Memory B cell (primary cell): ENCODE results near the gene TKFC.

Experiments
- ATAC-seq: fragments of 150-1000 bp; cut with Tn5 transposase; 2 replicates; pipeline ENCODE4 v1.10.0; 2021; ENCODE audit warnings: low read depth, mild to moderate bottlenecking, moderate library complexity
- DNase-seq, 2 donors: peaks; one replicate each; pipeline ENCODE4 v3.0.0; 2022; ENCODE audit warnings: low spot score in 2 of 2
- H3K27ac Mint-ChIP-seq: one replicate; pipeline ENCODE4 v1.8.0; 2022; ENCODE audit warnings: mild to moderate bottlenecking, moderate library complexity, mixed read lengths
- H3K27me3 Mint-ChIP-seq: one replicate; pipeline ENCODE4 v1.8.0; 2022; ENCODE audit warnings: mixed read lengths
- H3K36me3 Mint-ChIP-seq: one replicate; pipeline ENCODE4 v1.8.0; 2022; ENCODE audit warnings: mild to moderate bottlenecking, mixed read lengths
- H3K4me1 Mint-ChIP-seq: one replicate; pipeline ENCODE4 v1.8.0; 2022; ENCODE audit warnings: mixed read lengths
- H3K4me3 Mint-ChIP-seq: one replicate; pipeline ENCODE4 v1.8.0; 2022; ENCODE audit warnings: mild to moderate bottlenecking, moderate library complexity, mixed read lengths
- H3K9me3 Mint-ChIP-seq: one replicate; pipeline ENCODE4 v1.8.0; 2022; ENCODE audit warnings: mixed read lengths

The TKFC gene

DNA sequence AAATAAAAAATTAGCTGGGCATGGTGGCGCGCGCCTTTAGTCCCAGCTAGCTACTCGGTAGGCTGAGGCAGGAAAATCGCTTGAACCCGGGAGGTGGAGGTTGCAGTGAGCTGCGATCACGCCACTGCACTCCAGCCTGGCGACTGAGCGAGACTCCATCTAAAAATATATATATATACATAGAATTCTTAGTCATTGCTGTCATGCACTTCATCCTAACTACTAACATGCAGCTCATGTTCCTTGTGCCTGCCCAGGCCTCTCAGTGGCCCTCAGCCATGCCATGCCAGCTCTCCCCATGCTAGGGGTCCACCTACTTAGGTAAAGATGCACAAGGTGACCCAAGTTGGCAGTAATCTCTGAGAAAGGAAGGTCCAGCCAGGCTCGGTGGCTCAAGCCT lies 25.5 kb downstream of the TKFC start:
- Mint-ChIP-seq H3K4me1 (peaks cover 47% of the 10 kb centered on the region), H3K9me3 (no peaks in the 10 kb centered on the region), H3K36me3 (peaks cover 8% of the 10 kb centered on the region), H3K27me3 (no peaks in the 10 kb centered on the region), H3K4me3 (peak overlapping the region; percentile 97), H3K27ac (peak overlapping the region; percentile 95)
- DNase-seq = no peak
- no peak for ATAC-seq

DNA sequence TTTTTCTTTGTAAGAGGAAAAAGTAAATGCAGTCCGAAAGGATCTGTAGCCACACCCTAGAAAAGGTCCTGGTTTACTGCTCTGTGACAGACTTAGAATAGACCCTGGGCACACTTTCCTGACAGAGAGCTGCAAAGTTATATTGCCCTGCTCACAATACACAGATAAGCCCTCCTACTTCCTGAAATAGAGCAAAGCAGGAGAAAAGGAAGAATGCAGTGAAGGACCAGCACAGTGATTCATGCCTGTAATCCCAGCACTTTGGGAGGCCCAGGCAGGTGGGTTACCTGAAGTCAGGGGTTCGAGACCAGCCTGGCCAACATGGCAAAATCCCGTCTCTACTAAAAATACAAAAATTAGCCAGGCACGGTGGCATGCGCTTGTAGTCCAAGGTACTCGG lies 26.5 kb downstream of the TKFC start:
- peaks cover 41% of the 10 kb centered on the region for H3K4me1 Mint-ChIP-seq
- no peaks in the 10 kb centered on the region for H3K27me3 Mint-ChIP-seq
- DNase-seq = no peak
- peaks cover 4% of the 10 kb centered on the region for H3K36me3 Mint-ChIP-seq
- peak overlapping the region; percentile 97 for H3K4me3 Mint-ChIP-seq
- H3K9me3 Mint-ChIP-seq = no peaks in the 10 kb centered on the region
- peak overlapping the region; percentile 95 for H3K27ac Mint-ChIP-seq
- ATAC-seq = no peak

DNA sequence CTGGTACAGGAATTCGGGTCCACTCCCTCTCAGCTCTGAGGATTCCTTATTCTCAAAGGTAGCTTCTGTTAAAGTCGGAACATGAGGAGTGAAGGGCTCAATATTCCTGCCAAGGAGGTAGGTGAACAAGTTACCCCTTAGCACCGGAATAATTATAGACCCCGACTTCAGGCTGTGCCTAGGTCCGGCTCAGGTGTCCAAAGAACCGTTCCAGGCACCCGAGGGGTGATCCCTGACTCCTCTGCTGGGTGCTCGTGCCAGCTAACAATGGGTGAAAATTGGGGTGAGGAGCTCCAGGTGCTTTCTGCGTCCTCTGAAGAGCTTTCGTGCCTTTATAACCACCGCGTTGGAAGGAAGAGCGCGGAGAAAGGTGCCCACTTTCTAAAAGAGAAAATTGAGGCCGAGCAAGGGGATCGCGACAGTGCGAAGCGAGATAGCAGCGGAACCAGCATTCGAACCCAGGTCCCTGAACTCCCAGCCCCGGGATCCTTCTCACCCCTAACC lies 28.3 kb downstream of the TKFC start:
- Mint-ChIP-seq H3K27ac (peak overlapping the region; percentile 95), H3K9me3 (no peaks in the 10 kb centered on the region), H3K36me3 (peaks cover 3% of the 10 kb centered on the region), H3K4me3 (peak overlapping the region; percentile 97), H3K4me1 (peaks cover 34% of the 10 kb centered on the region), H3K27me3 (no peaks in the 10 kb centered on the region)
- no peak for ATAC-seq
- DNase-seq = no peak

DNA sequence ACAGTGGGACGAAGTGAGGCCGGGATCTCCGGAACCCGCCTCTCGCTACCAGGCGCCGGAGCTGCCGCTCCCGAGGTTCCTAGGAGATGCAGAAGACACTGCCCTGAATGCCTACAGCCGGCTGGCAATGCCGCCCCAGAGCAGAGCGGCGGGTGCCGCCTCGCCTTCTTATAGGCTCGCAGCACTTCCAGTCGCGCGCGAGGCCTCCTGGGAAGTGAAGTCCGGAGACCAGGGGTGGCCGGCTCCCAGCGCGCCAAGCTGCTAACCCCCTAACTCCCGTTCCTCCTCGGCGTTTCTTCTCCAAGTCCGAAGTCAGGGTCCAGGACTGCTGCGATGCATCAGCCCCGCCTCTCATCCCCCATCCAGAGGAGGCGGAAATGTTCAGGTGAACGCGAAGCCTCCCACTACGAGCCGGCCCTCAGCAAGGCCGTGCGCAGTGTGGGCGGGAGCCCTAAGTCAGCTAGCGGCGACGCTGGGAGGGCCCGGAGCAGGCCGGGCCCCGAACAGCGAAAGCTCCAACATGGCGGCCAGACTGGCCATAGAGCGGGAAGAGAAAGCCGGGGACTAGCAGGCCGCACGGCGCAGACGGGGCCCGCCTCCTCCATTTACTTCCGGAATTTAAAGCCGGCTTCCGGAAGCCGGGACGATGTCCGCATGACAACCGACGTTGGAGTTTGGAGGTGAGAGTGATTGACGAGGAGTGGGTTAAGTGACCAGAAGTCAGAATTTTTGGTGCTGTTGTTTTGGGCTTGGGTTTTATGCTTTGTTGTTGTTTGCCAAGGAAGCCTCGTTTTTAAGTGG lies 28.9 kb downstream of the TKFC start, which contains the start of the genes CYB561A3 and TMEM138:
Gene CYB561A3, minus strand, starts transcription at position 142 of the 801 bp plus-strand sequence. CDS start 5,169 bp downstream, outside the sequence.
Gene TMEM138, plus strand, starts transcription at position 634 of the 801 bp plus-strand sequence. CDS start 2,017 bp downstream, outside the sequence.
- H3K27ac Mint-ChIP-seq = peak within 1 kb of the TSS; percentile 95
- peak; percentile 79 to 84 for DNase-seq
- no peaks in the 10 kb centered on the region for H3K27me3 Mint-ChIP-seq
- peaks cover 31% of the 10 kb centered on the region for H3K4me1 Mint-ChIP-seq
- peaks cover 1% of the 10 kb centered on the region for H3K36me3 Mint-ChIP-seq
- H3K9me3 Mint-ChIP-seq = no peaks in the 10 kb centered on the region
- H3K4me3 Mint-ChIP-seq = peak within 1 kb of the TSS; percentile 97
- ATAC-seq = peak; percentile 70

DNA sequence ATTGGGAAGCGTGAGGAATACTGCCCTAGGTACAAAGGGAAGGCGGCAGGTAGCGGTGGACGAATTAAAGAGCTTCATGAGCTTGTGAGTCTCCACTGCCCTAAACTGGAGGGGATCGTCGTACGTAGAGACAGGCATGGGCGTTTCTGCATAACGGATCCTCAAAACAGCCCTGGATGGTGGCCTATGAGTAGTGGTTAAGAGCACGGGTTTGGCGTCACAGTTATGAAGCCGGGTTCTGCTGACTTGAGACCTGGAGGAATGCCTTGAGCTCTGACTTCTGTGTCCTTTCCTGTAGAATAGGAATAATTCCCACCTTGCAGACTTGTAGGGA lies 29.5 kb downstream of the TKFC start:
- H3K4me3 Mint-ChIP-seq = peak overlapping the region; percentile 97
- H3K27ac Mint-ChIP-seq = peak overlapping the region; percentile 95
- ATAC-seq (peak; percentile 36), DNase-seq (peak in 1 of 2 donors; percentile 35)
- no peaks in the 10 kb centered on the region for H3K9me3 Mint-ChIP-seq
- peaks cover 26% of the 10 kb centered on the region for H3K4me1 Mint-ChIP-seq
- no peaks in the 10 kb centered on the region for H3K27me3 Mint-ChIP-seq
- H3K36me3 Mint-ChIP-seq = peaks cover 1% of the 10 kb centered on the region

DNA sequence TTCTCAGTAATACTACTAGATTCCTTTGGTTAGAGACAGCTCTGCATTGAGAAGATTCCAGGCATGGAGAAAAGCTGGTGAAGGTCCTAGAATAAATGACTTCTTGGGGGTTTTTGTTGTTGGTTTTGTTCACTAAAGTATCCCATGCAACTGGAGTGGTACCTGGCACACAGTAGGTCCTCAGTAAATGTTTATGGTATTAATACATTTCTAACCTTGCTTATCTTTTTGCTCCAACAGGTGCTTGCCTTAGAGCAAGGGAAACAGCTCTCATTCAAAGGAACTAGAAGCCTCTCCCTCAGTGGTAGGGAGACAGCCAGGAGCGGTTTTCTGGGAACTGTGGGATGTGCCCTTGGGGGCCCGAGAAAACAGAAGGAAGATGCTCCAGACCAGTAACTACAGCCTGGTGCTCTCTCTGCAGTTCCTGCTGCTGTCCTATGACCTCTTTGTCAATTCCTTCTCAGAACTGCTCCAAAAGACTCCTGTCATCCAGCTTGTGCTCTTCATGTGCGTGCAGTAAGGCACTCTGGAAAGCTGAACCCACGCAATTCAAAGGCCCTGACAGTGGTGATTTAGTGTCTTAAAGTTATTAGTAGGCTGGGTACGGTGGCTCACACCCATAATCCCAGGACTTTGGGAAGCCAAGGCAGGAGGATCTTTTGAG lies 31.1 kb downstream of the TKFC start:
- Mint-ChIP-seq H3K27ac (peak overlapping the region; percentile 95), H3K9me3 (no peaks in the 10 kb centered on the region), H3K27me3 (no peaks in the 10 kb centered on the region), H3K4me1 (peaks cover 18% of the 10 kb centered on the region), H3K4me3 (no peak overlapping the region), H3K36me3 (peaks cover 10% of the 10 kb centered on the region)
- ATAC-seq = no peak
- DNase-seq = no peak

DNA sequence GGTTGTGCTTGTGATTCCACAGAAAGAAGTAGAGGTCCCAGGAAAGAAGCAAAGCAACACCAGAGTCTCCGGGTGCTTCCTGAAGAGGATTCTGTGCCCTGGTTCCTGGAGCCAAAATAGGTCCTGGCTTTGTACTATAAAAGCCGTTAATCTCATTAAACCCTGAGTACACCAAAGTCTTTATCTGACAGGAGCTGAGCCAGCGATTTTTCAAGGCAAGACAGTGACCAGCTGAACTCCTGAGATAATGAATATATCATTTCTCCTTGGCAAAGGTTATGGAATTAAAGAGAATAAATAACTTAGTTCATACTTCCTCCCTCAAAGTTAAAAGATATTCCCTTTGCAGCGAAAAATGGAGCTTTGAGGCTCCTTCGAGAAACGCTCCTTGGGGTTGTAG lies 34.4 kb downstream of the TKFC start:
- no peaks in the 10 kb centered on the region for H3K27me3 Mint-ChIP-seq
- peaks cover 8% of the 10 kb centered on the region for H3K4me1 Mint-ChIP-seq
- no peaks in the 10 kb centered on the region for H3K9me3 Mint-ChIP-seq
- peaks cover 16% of the 10 kb centered on the region for H3K36me3 Mint-ChIP-seq
- ATAC-seq (no peak), DNase-seq (no peak)
- H3K27ac Mint-ChIP-seq = no peak overlapping the region
- H3K4me3 Mint-ChIP-seq = no peak overlapping the region

DNA sequence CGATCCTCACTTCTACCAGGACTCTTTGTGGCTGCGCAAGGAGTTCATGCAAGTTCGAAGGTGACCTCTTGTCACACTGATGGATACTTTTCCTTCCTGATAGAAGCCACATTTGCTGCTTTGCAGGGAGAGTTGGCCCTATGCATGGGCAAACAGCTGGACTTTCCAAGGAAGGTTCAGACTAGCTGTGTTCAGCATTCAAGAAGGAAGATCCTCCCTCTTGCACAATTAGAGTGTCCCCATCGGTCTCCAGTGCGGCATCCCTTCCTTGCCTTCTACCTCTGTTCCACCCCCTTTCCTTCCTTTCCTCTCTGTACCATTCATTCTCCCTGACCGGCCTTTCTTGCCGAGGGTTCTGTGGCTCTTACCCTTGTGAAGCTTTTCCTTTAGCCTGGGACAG lies 35.6 kb downstream of the TKFC start:
- Mint-ChIP-seq H3K4me1 (peaks cover 2% of the 10 kb centered on the region), H3K4me3 (no peak overlapping the region), H3K9me3 (no peaks in the 10 kb centered on the region), H3K36me3 (peaks cover 16% of the 10 kb centered on the region), H3K27me3 (no peaks in the 10 kb centered on the region), H3K27ac (no peak overlapping the region)
- ATAC-seq = no peak
- no peak for DNase-seq

DNA sequence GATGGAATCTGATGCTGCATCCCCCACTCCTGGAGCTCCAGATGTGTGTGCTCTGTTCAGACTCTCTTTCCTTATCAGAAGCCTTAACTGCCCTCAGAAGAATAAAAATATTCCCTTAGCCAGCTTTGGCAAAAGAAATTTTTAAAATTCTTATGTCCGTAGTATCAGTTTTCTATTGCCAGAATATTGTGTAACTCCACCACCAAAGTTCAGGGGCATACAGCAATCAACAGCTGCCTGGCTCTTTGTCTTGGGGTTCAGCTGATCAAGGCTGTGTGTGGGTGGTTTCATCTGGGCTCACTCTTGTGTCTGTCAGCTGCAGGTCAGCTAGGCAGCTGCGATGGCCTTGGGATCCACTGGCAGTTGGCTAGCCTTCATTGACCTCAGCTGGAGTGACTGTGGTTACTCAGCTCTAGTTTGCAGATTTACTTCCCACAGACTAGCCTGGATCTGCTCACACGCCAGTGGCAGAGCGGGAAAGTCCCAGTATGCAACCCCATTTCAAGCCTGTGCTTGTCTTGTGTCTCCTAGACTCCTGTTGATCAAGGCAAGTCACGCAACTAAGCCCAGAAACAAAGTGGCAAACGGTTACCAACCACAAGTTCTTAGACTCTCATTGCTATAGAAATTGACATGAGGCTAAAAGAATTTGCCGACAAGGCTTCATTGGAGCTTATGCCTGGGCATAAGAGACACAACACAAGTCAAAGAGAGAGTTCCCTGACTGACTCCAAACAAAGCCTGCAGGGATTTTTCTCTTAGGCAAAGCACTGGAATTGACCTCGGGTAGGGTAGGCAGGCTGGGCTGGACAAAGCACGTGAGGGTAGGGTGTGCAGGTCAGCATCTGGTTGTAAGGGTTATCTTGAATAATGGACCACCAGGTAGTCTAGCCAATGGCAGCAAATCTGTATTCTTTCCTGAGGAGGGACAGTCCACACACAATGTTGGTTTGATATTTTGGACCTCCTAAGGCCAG lies 36.6 kb downstream of the TKFC start:
- no peaks in the 10 kb centered on the region for H3K27me3 Mint-ChIP-seq
- H3K4me1 Mint-ChIP-seq = peaks cover 2% of the 10 kb centered on the region
- no peaks in the 10 kb centered on the region for H3K9me3 Mint-ChIP-seq
- DNase-seq (no peak), ATAC-seq (no peak)
- no peak overlapping the region for H3K4me3 Mint-ChIP-seq
- peak overlapping the region; percentile 72 for H3K27ac Mint-ChIP-seq
- H3K36me3 Mint-ChIP-seq = peaks cover 16% of the 10 kb centered on the region

DNA sequence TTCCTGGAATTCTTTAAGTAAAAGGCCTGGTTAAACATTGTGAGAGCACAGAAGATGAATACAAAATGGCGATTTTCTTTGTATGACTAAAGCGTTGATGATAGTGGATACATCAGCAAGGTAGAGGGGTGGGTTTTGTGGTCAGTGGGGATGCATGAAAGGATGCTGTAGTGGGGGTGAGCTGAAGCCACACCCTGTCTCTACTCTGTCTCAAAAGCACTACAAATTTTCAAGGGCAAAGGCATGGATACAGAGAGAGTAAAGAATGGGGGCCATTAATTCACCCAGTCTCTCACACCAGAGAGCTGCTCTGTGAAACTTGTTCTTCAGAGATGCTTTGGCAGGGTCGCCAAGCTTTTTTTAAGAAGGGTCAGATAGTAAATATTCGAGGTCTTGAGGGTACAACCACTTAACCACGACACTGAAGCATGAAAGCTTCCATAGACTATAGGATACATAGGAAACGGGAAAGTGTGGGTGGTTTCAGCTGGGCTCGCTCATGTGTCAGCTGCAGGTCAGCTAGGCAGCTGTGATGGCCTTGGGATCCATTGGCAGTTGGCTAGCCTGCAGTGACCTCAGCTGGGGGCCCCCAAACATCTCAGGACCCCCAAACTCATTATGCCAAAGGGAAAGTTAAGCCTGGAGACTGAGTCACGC lies 37.4 kb downstream of the TKFC start:
- no peak overlapping the region for H3K4me3 Mint-ChIP-seq
- H3K9me3 Mint-ChIP-seq = no peaks in the 10 kb centered on the region
- H3K27ac Mint-ChIP-seq = peak overlapping the region; percentile 72
- peaks cover 2% of the 10 kb centered on the region for H3K4me1 Mint-ChIP-seq
- no peak for ATAC-seq
- peaks cover 19% of the 10 kb centered on the region for H3K36me3 Mint-ChIP-seq
- H3K27me3 Mint-ChIP-seq = no peaks in the 10 kb centered on the region
- DNase-seq = no peak

DNA sequence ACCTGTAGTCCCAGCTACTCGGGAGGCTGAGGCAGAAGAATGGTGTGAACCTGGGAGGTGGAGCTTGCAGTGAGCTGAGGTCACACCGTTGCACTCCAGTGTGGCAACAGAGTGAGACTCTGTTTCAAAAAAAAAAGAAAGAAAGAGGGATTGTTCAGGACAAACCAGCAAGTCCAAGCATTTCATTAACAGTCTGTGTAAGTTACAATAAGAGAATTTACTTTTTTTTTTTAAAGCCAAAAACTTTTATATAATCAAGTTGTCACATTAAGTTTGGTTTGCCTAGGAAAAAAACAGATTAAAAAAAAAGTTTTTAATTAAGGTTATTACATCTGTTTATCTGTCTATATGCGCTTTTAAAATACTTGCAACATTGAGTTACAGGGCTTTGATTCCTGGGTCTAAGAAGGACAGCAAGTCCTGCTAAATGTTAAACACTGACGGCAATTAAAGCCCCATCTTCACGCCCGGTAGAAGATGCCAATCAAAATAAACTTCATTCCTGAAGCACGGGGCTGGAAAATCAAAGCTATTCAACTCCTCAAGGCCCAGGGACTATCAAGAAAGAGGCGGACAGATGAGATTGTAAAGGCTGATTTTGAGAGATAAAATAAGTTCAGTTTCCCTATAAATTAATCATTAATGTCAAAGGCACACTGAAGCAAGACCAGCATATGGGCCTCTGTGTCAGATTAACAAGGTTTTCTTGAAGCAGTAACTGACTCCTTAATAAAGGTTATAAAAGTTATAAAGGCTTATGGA lies 39.8 kb downstream of the TKFC start:
- no peak overlapping the region for H3K4me3 Mint-ChIP-seq

DNA sequence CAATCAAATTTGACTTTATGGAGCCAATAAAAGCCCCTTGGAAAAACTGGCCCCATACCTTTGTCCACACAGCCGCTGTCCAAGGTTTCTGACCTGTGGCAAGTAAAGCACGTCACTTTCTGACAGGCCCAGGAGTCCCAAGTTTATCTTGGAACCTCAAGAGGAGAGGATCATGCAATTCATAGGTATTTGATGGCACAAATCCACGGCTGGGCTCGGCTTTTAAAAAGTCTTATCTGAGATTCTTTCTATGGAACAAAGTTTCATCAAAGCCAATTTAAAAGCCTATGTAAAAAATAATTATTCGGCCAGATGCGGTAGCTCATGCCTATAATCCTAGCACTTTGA lies 42.7 kb downstream of the TKFC start:
- H3K27ac Mint-ChIP-seq = no peak overlapping the region
- peaks cover 17% of the 10 kb centered on the region for H3K36me3 Mint-ChIP-seq
- H3K9me3 Mint-ChIP-seq = no peaks in the 10 kb centered on the region
- no peak for DNase-seq
- H3K4me3 Mint-ChIP-seq = no peak overlapping the region
- no peak for ATAC-seq
- H3K27me3 Mint-ChIP-seq = no peaks in the 10 kb centered on the region
- peaks cover 2% of the 10 kb centered on the region for H3K4me1 Mint-ChIP-seq

More for the DNA sequence above, 39.8 kb downstream of the TKFC start:
- ATAC-seq (no peak), DNase-seq (no peak)
- Mint-ChIP-seq H3K9me3 (no peaks in the 10 kb centered on the region), H3K36me3 (peaks cover 27% of the 10 kb centered on the region), H3K4me1 (peaks cover 4% of the 10 kb centered on the region), H3K27me3 (no peaks in the 10 kb centered on the region), H3K27ac (no peak overlapping the region)
